Measurements from ENCODE around the gene SEC61G. TPM values are rescaled to one million over a fixed set of nuclear protein-coding genes. Genes with fewer than 3 reads are reported as not detected.

Gene SEC61G
- total RNA-seq, 1 donor from 2014 or later, result 106 TPM

- no peaks in the 10 kb centered on the region for H3K27me3 Mint-ChIP-seq (ENCODE audit: low read depth)
- H3K4me3 Mint-ChIP-seq, result no peak overlapping the region
- H3K9me3 Mint-ChIP-seq, result no peaks in the 10 kb centered on the region
- H3K36me3 Mint-ChIP-seq (ENCODE audit: low read depth), result no peaks in the 10 kb centered on the region
- no peak for TF ChIP-seq CTCF (conservative IDR thresholded peaks at IDR 0.05)
- no peak for DNase-seq (ENCODE audit: low read depth, low spot score)
- H3K27ac Mint-ChIP-seq (ENCODE audit: unreplicated experiment), result no peak overlapping the region
- H3K4me1 Mint-ChIP-seq, result no peaks in the 10 kb centered on the region
Measured at GRCh38 chr7:54728411-54728810, 30.6 kb downstream of the SEC61G start.

GRCh38 chr7:54725255-54725654 lies 33.8 kb downstream of the SEC61G start:
- no peaks in the 10 kb centered on the region for H3K36me3 Mint-ChIP-seq (ENCODE audit: low read depth)
- H3K4me1 Mint-ChIP-seq, result no peaks in the 10 kb centered on the region

GRCh38 chr7:54722502-54722901 lies 36.5 kb downstream of the SEC61G start:
- Mint-ChIP-seq H3K27me3 (ENCODE audit: low read depth) (peaks cover 3% of the 10 kb centered on the region), H3K9me3 (peaks cover 4% of the 10 kb centered on the region), H3K4me3 (no peak overlapping the region)

More at GRCh38 chr7:54725255-54725654, 33.8 kb downstream of the SEC61G start:
- Mint-ChIP-seq H3K9me3 (no peaks in the 10 kb centered on the region), H3K4me3 (no peak overlapping the region), H3K27me3 (ENCODE audit: low read depth) (peaks cover 3% of the 10 kb centered on the region), H3K27ac (ENCODE audit: unreplicated experiment) (no peak overlapping the region)
- TF ChIP-seq CTCF (conservative IDR thresholded peaks at IDR 0.05), result no peak
- no peak for DNase-seq (ENCODE audit: low read depth, low spot score)

GRCh38 chr7:54722026-54722425 lies 37.0 kb downstream of the SEC61G start:
- H3K4me1 Mint-ChIP-seq, result no peaks in the 10 kb centered on the region
- H3K4me3 Mint-ChIP-seq, result no peak overlapping the region
- TF ChIP-seq CTCF (conservative IDR thresholded peaks at IDR 0.05), result no peak
- H3K9me3 Mint-ChIP-seq, result peaks cover 4% of the 10 kb centered on the region
- no peak overlapping the region for H3K27ac Mint-ChIP-seq (ENCODE audit: unreplicated experiment)
- no peak for DNase-seq (ENCODE audit: low read depth, low spot score)
- H3K36me3 Mint-ChIP-seq (ENCODE audit: low read depth), result peaks cover 2% of the 10 kb centered on the region
- H3K27me3 Mint-ChIP-seq (ENCODE audit: low read depth), result peaks cover 3% of the 10 kb centered on the region

More at GRCh38 chr7:54722502-54722901, 36.5 kb downstream of the SEC61G start:
- no peaks in the 10 kb centered on the region for H3K4me1 Mint-ChIP-seq
- TF ChIP-seq CTCF (conservative IDR thresholded peaks at IDR 0.05), result no peak
- H3K27ac Mint-ChIP-seq (ENCODE audit: unreplicated experiment), result no peak overlapping the region
- peaks cover 2% of the 10 kb centered on the region for H3K36me3 Mint-ChIP-seq (ENCODE audit: low read depth)
- DNase-seq (ENCODE audit: low read depth, low spot score), result no peak

GRCh38 chr7:54719974-54720373 lies 39.0 kb downstream of the SEC61G start:
- H3K36me3 Mint-ChIP-seq (ENCODE audit: low read depth), result peaks cover 2% of the 10 kb centered on the region
- no peak overlapping the region for H3K4me3 Mint-ChIP-seq
- DNase-seq (ENCODE audit: low read depth, low spot score), result no peak
- H3K4me1 Mint-ChIP-seq, result no peaks in the 10 kb centered on the region
- H3K27ac Mint-ChIP-seq (ENCODE audit: unreplicated experiment), result no peak overlapping the region
- peaks cover 7% of the 10 kb centered on the region for H3K9me3 Mint-ChIP-seq
- no peak for TF ChIP-seq CTCF (conservative IDR thresholded peaks at IDR 0.05)
- H3K27me3 Mint-ChIP-seq (ENCODE audit: low read depth), result peaks cover 3% of the 10 kb centered on the region

GRCh38 chr7:54719425-54719824 lies 39.6 kb downstream of the SEC61G start:
- H3K4me3 Mint-ChIP-seq, result no peak overlapping the region

More at GRCh38 chr7:54719425-54719824, 39.6 kb downstream of the SEC61G start:
- H3K9me3 Mint-ChIP-seq, result peaks cover 7% of the 10 kb centered on the region
- H3K4me1 Mint-ChIP-seq, result no peaks in the 10 kb centered on the region
- peaks cover 2% of the 10 kb centered on the region for H3K36me3 Mint-ChIP-seq (ENCODE audit: low read depth)
- peaks cover 3% of the 10 kb centered on the region for H3K27me3 Mint-ChIP-seq (ENCODE audit: low read depth)
- no peak overlapping the region for H3K27ac Mint-ChIP-seq (ENCODE audit: unreplicated experiment)
- TF ChIP-seq CTCF (conservative IDR thresholded peaks at IDR 0.05), result no peak
- no peak for DNase-seq (ENCODE audit: low read depth, low spot score)
